Mucosa of rectum (tissue), 2 donors: ENCODE results near the gene ZDHHC11B.
"Not testable (repeated sequence)": the region's sequence is repeated elsewhere in the genome, so short reads cannot be mapped to it uniquely, and the experiment has no call there.

Source experiments
- H3K27ac ChIP-seq, 2 donors: one replicate each; pipeline ENCODE4 v1.7.0; 2013; ENCODE audit warnings: inconsistent platforms in 2 of 2, low read depth in 2 of 2, low read length in 2 of 2
- H3K27me3 ChIP-seq, 2 donors: one replicate each; pipeline ENCODE4 v1.7.0; 2013; ENCODE audit warnings: low read length in 2 of 2; ENCODE audit not compliant: control insufficient read depth in 2 of 2, insufficient read depth in 2 of 2
- H3K36me3 ChIP-seq, 2 donors: one replicate each; pipeline ENCODE4 v1.7.0; 2013; ENCODE audit warnings: low read length in 2 of 2; ENCODE audit not compliant: control insufficient read depth in 2 of 2, insufficient read depth in 2 of 2
- H3K4me1 ChIP-seq, 2 donors: one replicate each; pipeline ENCODE4 v1.7.0; 2013; ENCODE audit warnings: low read length in 2 of 2, mild to moderate bottlenecking in 1 of 2; ENCODE audit not compliant: control insufficient read depth in 2 of 2, insufficient read depth in 2 of 2
- H3K4me3 ChIP-seq, 2 donors: one replicate each; pipeline ENCODE4 v1.7.0; 2013; ENCODE audit warnings: low read length in 2 of 2
- H3K9ac ChIP-seq, 2 donors: one replicate each; pipeline ENCODE4 v1.7.0; 2013; ENCODE audit warnings: low read length in 2 of 2, low read depth in 1 of 2, mild to moderate bottlenecking in 1 of 2
- H3K9me3 ChIP-seq, 2 donors: one replicate each; pipeline ENCODE4 v1.7.0; 2013; ENCODE audit warnings: low read length in 2 of 2; ENCODE audit not compliant: control insufficient read depth in 2 of 2
- donor health status: healthy.
- donor health status: Normal muscosa, but diverticular disease.

Gene ZDHHC11B

GRCh38 chr5:753567-754142 is 30.9 kb downstream of the ZDHHC11B start:
- not testable (repeated sequence) for H3K36me3 ChIP-seq, H3K9me3 ChIP-seq, H3K27ac ChIP-seq, H3K4me3 ChIP-seq, H3K27me3 ChIP-seq, H3K9ac ChIP-seq
- H3K4me1 ChIP-seq: peaks cover 21 to 23% of the 10 kb centered on the region in 2 donors

- H3K9me3 ChIP-seq, H3K4me3 ChIP-seq, H3K9ac ChIP-seq, H3K27ac ChIP-seq, H3K36me3 ChIP-seq, H3K27me3 ChIP-seq: not testable (repeated sequence)
- peaks cover 11 to 13% of the 10 kb centered on the region in 2 donors for H3K4me1 ChIP-seq
Measured at GRCh38 chr5:752532-753115, 31.9 kb downstream of the ZDHHC11B start.

- not testable (repeated sequence) for H3K4me1 ChIP-seq, H3K36me3 ChIP-seq, H3K9me3 ChIP-seq, H3K4me3 ChIP-seq, H3K27me3 ChIP-seq, H3K9ac ChIP-seq, H3K27ac ChIP-seq
Measured at GRCh38 chr5:751992-752391, 32.5 kb downstream of the ZDHHC11B start.

GRCh38 chr5:751496-751895 is 33.0 kb downstream of the ZDHHC11B start:
- no peak overlapping the region for H3K9ac ChIP-seq
- peaks cover 0 to 2% of the 10 kb centered on the region in 2 donors for H3K4me1 ChIP-seq

GRCh38 chr5:750226-750625 is 34.3 kb downstream of the ZDHHC11B start:
- H3K36me3 ChIP-seq, H3K4me1 ChIP-seq, H3K27me3 ChIP-seq, H3K9me3 ChIP-seq, H3K4me3 ChIP-seq, H3K27ac ChIP-seq, H3K9ac ChIP-seq: not testable (repeated sequence)

More at GRCh38 chr5:751496-751895, 33.0 kb downstream of the ZDHHC11B start:
- H3K4me3 ChIP-seq: no peak overlapping the region
- H3K27ac ChIP-seq: no peak overlapping the region
- H3K27me3 ChIP-seq: no peaks in the 10 kb centered on the region
- H3K9me3 ChIP-seq: no peaks in the 10 kb centered on the region
- H3K36me3 ChIP-seq: peaks cover 0 to 6% of the 10 kb centered on the region in 2 donors

GRCh38 chr5:749101-749670 is 35.3 kb downstream of the ZDHHC11B start:
- Histone ChIP-seq H3K9ac (no peak overlapping the region), H3K27ac (no peak overlapping the region), H3K4me3 (no peak overlapping the region), H3K27me3 (no peaks in the 10 kb centered on the region), H3K9me3 (no peaks in the 10 kb centered on the region), H3K36me3 (peaks cover 0 to 6% of the 10 kb centered on the region in 2 donors), H3K4me1 (no peaks in the 10 kb centered on the region)

GRCh38 chr5:748011-748980 is 36.2 kb downstream of the ZDHHC11B start:
- H3K27me3 ChIP-seq, H3K9me3 ChIP-seq, H3K4me1 ChIP-seq, H3K36me3 ChIP-seq, H3K9ac ChIP-seq, H3K4me3 ChIP-seq, H3K27ac ChIP-seq: not testable (repeated sequence)

- not testable (repeated sequence) for H3K9ac ChIP-seq, H3K4me1 ChIP-seq, H3K27ac ChIP-seq, H3K9me3 ChIP-seq, H3K4me3 ChIP-seq, H3K36me3 ChIP-seq, H3K27me3 ChIP-seq
Measured at GRCh38 chr5:747303-747844, 37.2 kb downstream of the ZDHHC11B start.

- Histone ChIP-seq H3K4me1 (no peaks in the 10 kb centered on the region), H3K4me3 (no peak overlapping the region), H3K27ac (no peak overlapping the region)
Measured at GRCh38 chr5:746258-746761, 38.2 kb downstream of the ZDHHC11B start.

More at GRCh38 chr5:746258-746761, 38.2 kb downstream of the ZDHHC11B start:
- Histone ChIP-seq H3K27me3 (no peaks in the 10 kb centered on the region), H3K9ac (no peak overlapping the region), H3K9me3 (no peaks in the 10 kb centered on the region), H3K36me3 (peaks cover 0 to 6% of the 10 kb centered on the region in 2 donors)
